ENCODE results near the gene APOL4. TPM values are rescaled to one million over a fixed set of nuclear protein-coding genes. Genes with fewer than 3 reads are reported as not detected.
"Not testable (repeated sequence)": the region's sequence is repeated elsewhere in the genome, so short reads cannot be mapped to it uniquely, and the experiment has no call there.

Gene APOL4
- total RNA-seq, 1 experiment from 2014 or later, result not detected

GRCh38 chr22:36206255-36206654, 4.6 kb upstream of the APOL4 start:
- DNase-seq (ENCODE audit: low read depth), result no peak

GRCh38 chr22:36205573-36205972, 4.0 kb upstream of the APOL4 start:
- DNase-seq (ENCODE audit: low read depth), result not testable (repeated sequence)

GRCh38 chr22:36204632-36205015, 3.0 kb upstream of the APOL4 start:
- DNase-seq (ENCODE audit: low read depth), result no peak

GRCh38 chr22:36204001-36204631, 2.5 kb upstream of the APOL4 start:
- DNase-seq (ENCODE audit: low read depth), result no peak

- DNase-seq (ENCODE audit: low read depth), result not testable (repeated sequence)
These were observed 1.8 kb upstream of the APOL4 start for GRCh38 chr22:36203441-36203840.

GRCh38 chr22:36202906-36203305, 1.3 kb upstream of the APOL4 start:
- not testable (repeated sequence) for DNase-seq (ENCODE audit: low read depth)

GRCh38 chr22:36201025-36201424, 584 bp downstream of the APOL4 start:
- not testable (repeated sequence) for DNase-seq (ENCODE audit: low read depth)

- DNase-seq (ENCODE audit: low read depth), result no peak
These were observed 2.5 kb downstream of the APOL4 start for GRCh38 chr22:36199001-36199551.

- no peak for DNase-seq (ENCODE audit: low read depth)
These were observed 3.1 kb downstream of the APOL4 start for GRCh38 chr22:36198536-36198935.

- no peak for DNase-seq (ENCODE audit: low read depth)
These were observed 4.0 kb downstream of the APOL4 start for GRCh38 chr22:36197514-36198146.

GRCh38 chr22:36197065-36197440, 4.6 kb downstream of the APOL4 start:
- peak; percentile 62 for DNase-seq (ENCODE audit: low read depth)

- no peak for DNase-seq (ENCODE audit: low read depth)
These were observed 5.2 kb downstream of the APOL4 start for GRCh38 chr22:36196254-36197064.

GRCh38 chr22:36194971-36195370, 6.6 kb downstream of the APOL4 start:
- DNase-seq (ENCODE audit: low read depth), result peak; percentile 65

GRCh38 chr22:36194385-36194784, 7.2 kb downstream of the APOL4 start:
- no peak for DNase-seq (ENCODE audit: low read depth)

- DNase-seq (ENCODE audit: low read depth), result no peak
These were observed 8.0 kb downstream of the APOL4 start for GRCh38 chr22:36193577-36193976.

- DNase-seq (ENCODE audit: low read depth), result no peak
These were observed 8.4 kb downstream of the APOL4 start for GRCh38 chr22:36193171-36193570.

- DNase-seq (ENCODE audit: low read depth), result no peak
These were observed 9.1 kb downstream of the APOL4 start for GRCh38 chr22:36192542-36192941.

- no peak for DNase-seq (ENCODE audit: low read depth)
These were observed 10.3 kb downstream of the APOL4 start for GRCh38 chr22:36191106-36191836.

- DNase-seq (ENCODE audit: low read depth), result not testable (repeated sequence)
These were observed 13.7 kb downstream of the APOL4 start for GRCh38 chr22:36187862-36188261.

GRCh38 chr22:36185828-36186624, 15.6 kb downstream of the APOL4 start:
- no peak for DNase-seq (ENCODE audit: low read depth)

- no peak for DNase-seq (ENCODE audit: low read depth)
These were observed 17.1 kb downstream of the APOL4 start for GRCh38 chr22:36184433-36185025.
